Right cardiac atrium (tissue), 5 donors: ENCODE results near the gene FREY1. TPM values are rescaled to one million over a fixed set of nuclear protein-coding genes. Genes with fewer than 3 reads are reported as not detected.

Experiments
- ATAC-seq, 2 donors: fragments of 200-7000 bp; cut with Tn5 transposase; one replicate each; pipeline versions ENCODE4 v1.8.0 to v1.9.1; 2020; ENCODE audit warnings: moderate library complexity in 2 of 2, mild to moderate bottlenecking in 1 of 2
- DNase-seq, 3 donors: peaks; one replicate each; pipeline ENCODE4 v3.0.0-alpha.2; 2020
- H3K27ac ChIP-seq: one replicate; pipeline ENCODE4 v1.5.1; 2013; ENCODE audit warnings: mild to moderate bottlenecking, low read length, control low read depth, moderate library complexity
- H3K27me3 ChIP-seq: one replicate; pipeline ENCODE4 v1.6.1; 2013; ENCODE audit not compliant: control insufficient read depth, insufficient read depth
- H3K4me1 ChIP-seq: one replicate; pipeline ENCODE4 v1.6.1; 2013; ENCODE audit warnings: low read length; ENCODE audit not compliant: control insufficient read depth, insufficient read depth
- H3K4me3 ChIP-seq: one replicate; pipeline ENCODE4 v1.5.1; 2013; ENCODE audit warnings: low read length, control low read depth
- H3K9me3 ChIP-seq: one replicate; pipeline ENCODE4 v1.6.1; 2013; ENCODE audit warnings: low read length; ENCODE audit not compliant: control insufficient read depth
- WGBS: extraction: QIAGEN DNeasy Blood & Tissue Kit; methylation state at CpG from one replicate; pipeline ENCODE4 v1.1.7; 2013; 5-methylcytosine and 5-hydroxymethylcytosine counted together
- intact Hi-C, 4 donors: fragments of 100-400 bp; cut with DNase I; formaldehyde crosslinking; loops; one replicate each; pipeline versions ENCODE4 v1.11.0 to v1.14.0; 2022 to 2023
- polyA plus RNA-seq: library from polyadenylated mRNA; stranded (reverse); fragments of 200-250 nt; gene quantifications from one replicate; pipeline ENCODE4 v1.2.3, GENCODE V29; 2013
- total RNA-seq, 4 donors: library from RNA; stranded (reverse); fragmentation: NEBNext Ultra II Directional; extraction: Animal tissue kit (Norgen Biotek cat#: 25700); gene quantifications; one replicate each; pipeline ENCODE4 v1.2.1, GENCODE V29; 2021
- donor health status: healthy with polysubstance abuse.
- donor health status: DM: no; HTN: yes; CAD: no.
- donor health status: DM: no; HTN: no; CAD: no.
- donor health status: DM: no; HTN: yes; CAD: no; lungs with severe emphysema.
- donor health status: DM: yes; HTN: yes; CAD: no.

The FREY1 gene
- total and polyA plus RNA-seq, 5 donors = 0.18 to 0.68 (median 0.46) TPM; not detected in 1

DNA sequence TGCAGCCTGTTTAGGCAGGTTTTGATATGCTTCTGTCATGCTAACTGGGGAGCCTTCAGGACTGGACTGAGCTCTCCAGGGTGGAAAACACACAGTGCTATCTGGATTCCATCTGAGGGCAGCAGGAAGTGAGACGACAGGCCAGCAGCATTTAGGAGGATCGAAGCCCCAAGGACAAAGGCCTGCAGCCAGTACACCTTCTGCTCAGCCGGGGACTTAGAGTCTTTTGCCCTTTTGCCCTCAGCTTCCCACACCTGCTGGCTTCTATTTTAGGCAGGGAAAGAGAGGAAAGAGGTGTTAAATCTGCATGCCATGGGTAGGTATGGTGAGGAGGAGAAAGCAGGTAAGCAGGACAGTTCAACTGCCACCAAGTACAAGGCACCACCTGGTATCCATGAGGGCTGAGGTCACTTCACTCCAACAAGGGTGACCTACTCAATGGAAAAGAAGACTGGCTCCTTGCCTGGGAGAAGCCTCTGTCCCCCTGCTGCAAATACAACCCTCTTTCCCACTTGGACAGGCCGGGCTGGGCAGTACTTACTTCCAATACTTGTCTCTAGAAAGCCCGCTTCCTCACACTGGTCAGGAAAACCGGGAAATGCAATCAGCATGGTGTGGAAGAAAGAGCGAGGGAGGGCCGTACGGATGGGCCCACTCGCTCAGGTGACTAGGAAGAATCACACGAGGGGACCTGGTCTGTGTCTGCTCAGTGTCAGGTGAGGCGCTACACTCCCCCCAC is 27.7 kb upstream of the FREY1 start:
- H3K4me1 ChIP-seq = no peaks in the 10 kb centered on the region
- 76% methylated on average over 12 of the region's 12 CpGs for WGBS
- DNase-seq (no peak), ATAC-seq (no peak)
- H3K27me3 ChIP-seq = no peaks in the 10 kb centered on the region
- no peak overlapping the region for H3K27ac ChIP-seq
- intact Hi-C loops = no loop called here
- no peaks in the 10 kb centered on the region for H3K9me3 ChIP-seq
- H3K4me3 ChIP-seq = no peak overlapping the region

DNA sequence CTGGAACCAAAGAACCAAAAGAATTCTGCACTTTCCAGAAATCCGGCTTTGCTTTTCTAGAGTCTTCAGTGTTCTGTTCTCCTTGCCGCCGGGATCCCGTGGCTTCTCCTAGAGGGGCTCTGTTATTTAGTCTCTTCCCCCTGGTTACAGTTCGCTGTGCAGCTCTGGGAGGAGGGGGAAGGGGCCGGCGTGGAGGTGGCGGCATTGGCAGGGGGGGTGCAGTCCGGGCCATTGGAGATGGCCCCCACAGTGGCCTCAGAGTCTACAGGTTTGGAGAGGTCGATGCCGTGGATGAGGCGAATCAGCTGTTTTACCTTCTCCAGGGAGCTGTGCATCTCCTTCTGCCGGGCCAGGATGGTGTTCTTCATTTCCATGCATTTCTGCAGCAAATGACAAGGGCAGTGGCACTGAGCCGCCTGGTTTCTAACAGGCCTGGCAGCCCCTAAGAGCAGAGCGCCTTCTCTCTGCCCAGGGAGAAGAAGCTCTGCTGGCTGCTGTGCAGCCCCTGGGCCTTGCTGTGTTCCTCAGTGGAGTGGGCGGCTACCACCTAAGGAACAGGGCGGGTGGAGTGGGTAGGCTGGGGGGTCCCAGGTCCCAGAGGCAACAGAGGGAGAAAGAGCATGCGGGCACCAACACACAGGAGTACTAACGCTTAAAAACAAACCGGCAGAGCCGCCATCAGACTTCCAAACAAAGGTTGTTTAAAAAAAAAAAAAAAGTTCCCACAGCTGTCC is 26.9 kb upstream of the FREY1 start:
- no peaks in the 10 kb centered on the region for H3K27me3 ChIP-seq
- intact Hi-C loops = no loop called here
- no peaks in the 10 kb centered on the region for H3K4me1 ChIP-seq
- ATAC-seq (no peak), DNase-seq (peak in 2 of 3 donors; percentile 37 to 43)
- H3K27ac ChIP-seq = no peak overlapping the region
- H3K9me3 ChIP-seq = no peaks in the 10 kb centered on the region
- no peak overlapping the region for H3K4me3 ChIP-seq
- WGBS = 92% methylated on average over 21 of the region's 21 CpGs

DNA sequence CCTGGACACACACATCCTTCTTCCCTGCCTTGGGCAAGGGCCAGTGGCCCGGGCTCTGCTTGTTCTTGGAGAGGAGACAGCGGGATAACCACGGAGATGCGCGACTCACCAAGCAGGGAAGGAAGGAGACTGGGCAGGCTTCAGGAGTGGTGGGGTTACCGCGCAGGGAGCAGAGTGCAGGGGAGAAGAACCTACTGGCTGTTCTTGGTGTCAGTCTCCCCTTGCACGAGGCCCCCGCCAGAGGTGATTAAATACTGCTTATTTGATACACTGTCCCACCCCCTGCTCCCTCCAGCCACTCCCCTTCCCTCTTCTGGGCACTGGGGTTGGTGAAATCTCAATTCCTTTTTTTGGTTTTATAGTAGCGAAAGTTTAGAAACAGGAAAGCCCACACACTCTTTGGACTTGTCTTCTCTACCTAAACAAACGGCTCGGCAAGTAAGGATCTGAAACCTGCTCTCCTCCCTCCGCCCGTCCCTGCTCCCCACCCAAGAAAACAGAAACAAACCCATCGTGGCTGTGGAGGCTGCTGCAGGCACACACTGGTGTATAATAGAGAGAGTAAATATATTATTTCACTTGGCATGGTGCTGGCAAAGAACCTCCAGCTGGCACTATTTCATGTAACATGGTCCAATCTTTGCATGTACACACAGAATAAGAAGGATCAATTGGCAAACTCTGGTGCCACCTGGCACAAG is 26.2 kb upstream of the FREY1 start:
- no peaks in the 10 kb centered on the region for H3K27me3 ChIP-seq
- no peak overlapping the region for H3K27ac ChIP-seq
- H3K4me3 ChIP-seq = no peak overlapping the region
- WGBS = 79% methylated on average over 15 of the region's 15 CpGs
- no peaks in the 10 kb centered on the region for H3K4me1 ChIP-seq
- ATAC-seq (no peak), DNase-seq (peak in 1 of 3 donors; percentile 29)
- H3K9me3 ChIP-seq = no peaks in the 10 kb centered on the region
- intact Hi-C loops = no loop called here

DNA sequence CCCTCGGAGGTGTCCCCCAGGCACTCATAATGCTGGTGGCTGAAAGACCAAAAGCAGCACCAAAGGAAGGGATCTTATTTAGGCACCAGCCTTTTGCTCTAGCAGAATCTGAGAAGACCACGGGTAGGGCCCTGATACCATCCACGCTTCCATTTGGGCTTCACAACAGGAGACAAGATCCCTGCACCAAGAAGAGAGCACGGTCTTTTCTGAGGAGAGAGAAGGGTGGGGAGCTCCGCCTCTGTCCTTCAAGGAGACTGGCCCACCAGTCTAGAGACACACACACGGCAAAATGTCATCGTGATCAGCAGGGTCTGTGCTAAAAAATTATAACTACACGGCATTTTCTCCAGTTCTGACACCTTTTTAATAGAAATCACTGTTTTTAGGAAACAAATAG is 25.1 kb upstream of the FREY1 start:
- no peak for ATAC-seq
- intact Hi-C loops = no loop called here
- no peak overlapping the region for H3K4me3 ChIP-seq
- WGBS = 89% methylated on average over 8 of the region's 8 CpGs
- H3K27ac ChIP-seq = no peak overlapping the region
- DNase-seq = no peak
- H3K4me1 ChIP-seq = no peaks in the 10 kb centered on the region
- H3K27me3 ChIP-seq = no peaks in the 10 kb centered on the region
- no peaks in the 10 kb centered on the region for H3K9me3 ChIP-seq

DNA sequence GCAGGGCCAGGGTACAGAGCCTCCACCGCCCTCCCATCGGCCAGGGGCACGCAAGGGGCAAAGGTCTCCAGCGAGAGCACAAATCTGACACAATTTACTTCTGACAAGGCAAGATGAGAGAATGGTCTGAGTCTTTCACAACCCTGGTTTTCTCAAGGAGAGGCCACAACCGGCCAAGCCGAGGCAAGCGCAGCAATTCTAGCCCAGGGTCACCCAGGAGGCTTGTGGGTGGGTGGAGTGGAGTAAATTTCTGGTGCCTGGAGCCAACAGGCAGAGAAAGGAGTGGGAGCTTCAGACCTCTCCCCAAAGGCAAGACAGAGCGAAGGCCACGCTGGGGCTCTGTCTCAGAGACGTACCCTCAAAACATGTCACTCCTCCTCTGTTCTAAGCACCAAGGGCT is 24.7 kb upstream of the FREY1 start:
- intact Hi-C loops = no loop called here
- H3K4me1 ChIP-seq = no peaks in the 10 kb centered on the region
- ATAC-seq (no peak), DNase-seq (peak in 1 of 3 donors; percentile 20)
- H3K9me3 ChIP-seq = no peaks in the 10 kb centered on the region
- 82% methylated on average over 10 of the region's 10 CpGs for WGBS
- no peak overlapping the region for H3K27ac ChIP-seq
- no peak overlapping the region for H3K4me3 ChIP-seq
- H3K27me3 ChIP-seq = no peaks in the 10 kb centered on the region

DNA sequence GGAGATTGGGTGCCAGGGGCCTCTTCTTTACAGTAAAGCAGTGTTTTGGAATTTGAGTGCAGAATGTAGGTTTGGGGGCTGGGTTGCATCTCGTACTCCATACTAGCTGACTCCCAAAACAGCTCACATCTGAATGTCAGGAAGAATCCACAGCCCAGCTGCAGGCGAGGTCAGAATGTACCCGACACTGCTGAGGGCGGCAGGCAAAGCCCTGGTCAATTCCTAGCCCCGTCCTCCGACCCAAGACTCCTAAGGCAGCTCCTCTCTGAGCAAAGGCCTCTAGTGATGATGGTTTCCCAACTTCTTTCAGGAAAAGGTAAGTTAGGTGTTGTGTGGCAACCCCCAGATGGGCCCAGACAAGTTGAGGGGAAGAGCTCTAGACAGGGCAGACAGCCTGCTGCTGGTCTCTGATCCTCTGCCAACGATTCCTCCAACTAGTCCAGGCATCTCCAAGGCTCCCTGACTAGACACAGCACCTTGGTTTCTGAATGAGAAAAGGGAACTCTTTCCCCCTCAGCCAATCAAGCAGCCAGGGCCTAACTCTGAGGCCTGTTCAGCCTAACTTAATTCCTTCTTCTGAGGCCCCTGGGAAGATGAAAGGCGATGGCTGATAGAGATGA is 24.0 kb upstream of the FREY1 start:
- H3K27ac ChIP-seq = no peak overlapping the region
- H3K27me3 ChIP-seq = no peaks in the 10 kb centered on the region
- no peaks in the 10 kb centered on the region for H3K9me3 ChIP-seq
- intact Hi-C loops = no loop called here
- H3K4me3 ChIP-seq = no peak overlapping the region
- DNase-seq = peak in 1 of 3 donors; percentile 43
- no peaks in the 10 kb centered on the region for H3K4me1 ChIP-seq
- no peak for ATAC-seq
- WGBS = 80% methylated on average over 8 of the region's 8 CpGs

DNA sequence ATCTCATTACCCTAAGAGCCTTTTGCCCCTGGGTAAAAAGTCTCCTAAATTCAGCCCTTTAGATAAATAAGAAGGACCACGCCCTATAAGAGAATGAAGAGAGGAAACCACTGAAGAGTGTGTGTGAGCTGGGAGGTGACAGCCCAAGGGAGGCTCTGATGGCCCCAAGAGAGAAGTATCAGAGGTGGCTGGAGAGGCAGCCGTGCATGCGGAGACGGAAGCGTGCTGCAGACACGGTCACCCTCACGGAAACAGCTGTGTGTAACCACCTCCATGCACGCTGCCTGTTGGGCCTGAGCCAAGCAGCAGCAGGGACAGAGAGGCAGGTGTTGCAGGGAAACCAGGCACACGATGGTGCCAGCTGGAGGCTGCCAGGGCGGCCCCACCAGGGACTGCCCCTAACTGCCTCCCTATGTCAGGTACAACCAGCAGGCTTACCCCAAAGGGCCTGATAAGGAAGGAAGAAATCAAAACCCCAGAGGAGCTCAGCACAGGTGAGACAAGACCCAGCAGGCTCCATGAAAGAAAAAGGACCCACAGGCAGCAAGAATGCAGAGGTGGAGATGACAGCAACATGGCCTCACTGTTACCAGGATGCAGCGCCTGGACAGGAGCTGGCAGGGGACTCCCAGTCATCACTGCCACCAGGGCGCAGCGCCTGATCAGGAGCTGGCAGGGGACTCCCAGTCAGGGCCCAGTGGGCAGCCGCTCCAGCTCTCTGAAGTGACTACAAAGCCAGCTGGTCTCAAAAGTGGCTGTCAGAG is 23.1 kb upstream of the FREY1 start:
- WGBS = 62% methylated on average over 14 of the region's 14 CpGs
- H3K9me3 ChIP-seq = no peaks in the 10 kb centered on the region
- ATAC-seq (peak; percentile 16 to 67), DNase-seq (peak in 2 of 3 donors; percentile 76)
- H3K4me1 ChIP-seq = no peaks in the 10 kb centered on the region
- H3K4me3 ChIP-seq = no peak overlapping the region
- H3K27ac ChIP-seq = no peak overlapping the region
- intact Hi-C loops = no loop called here
- H3K27me3 ChIP-seq = no peaks in the 10 kb centered on the region

DNA sequence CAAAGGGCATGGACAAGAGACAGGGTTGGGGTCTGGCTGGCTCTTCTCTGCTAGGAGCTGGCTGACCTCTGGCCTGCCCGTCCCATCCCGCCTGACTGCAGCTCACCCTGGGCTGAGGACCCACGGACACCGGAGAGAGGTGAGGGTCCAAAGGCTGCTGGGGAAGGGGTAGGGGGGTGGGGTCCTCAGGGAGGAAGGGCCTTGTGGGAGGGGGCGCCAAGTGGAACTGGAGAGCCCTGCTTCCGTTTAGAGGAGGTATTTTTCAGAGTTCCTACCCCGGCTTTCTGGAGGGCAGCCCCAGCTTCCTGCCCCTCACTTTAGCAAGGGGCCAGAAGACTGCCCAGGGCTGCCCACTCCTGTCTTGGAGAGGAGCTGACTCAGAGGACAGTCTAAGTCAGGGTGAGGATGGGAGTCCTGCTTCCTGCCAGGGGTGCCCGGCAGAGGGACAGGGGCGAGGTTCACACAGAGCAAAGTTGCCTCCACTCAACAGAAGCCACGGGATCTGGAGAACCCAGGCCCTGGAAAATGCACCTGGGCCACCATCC is 22.5 kb upstream of the FREY1 start:
- H3K4me1 ChIP-seq = no peaks in the 10 kb centered on the region
- ATAC-seq = peak in 1 of 2 donors; percentile 5

DNA sequence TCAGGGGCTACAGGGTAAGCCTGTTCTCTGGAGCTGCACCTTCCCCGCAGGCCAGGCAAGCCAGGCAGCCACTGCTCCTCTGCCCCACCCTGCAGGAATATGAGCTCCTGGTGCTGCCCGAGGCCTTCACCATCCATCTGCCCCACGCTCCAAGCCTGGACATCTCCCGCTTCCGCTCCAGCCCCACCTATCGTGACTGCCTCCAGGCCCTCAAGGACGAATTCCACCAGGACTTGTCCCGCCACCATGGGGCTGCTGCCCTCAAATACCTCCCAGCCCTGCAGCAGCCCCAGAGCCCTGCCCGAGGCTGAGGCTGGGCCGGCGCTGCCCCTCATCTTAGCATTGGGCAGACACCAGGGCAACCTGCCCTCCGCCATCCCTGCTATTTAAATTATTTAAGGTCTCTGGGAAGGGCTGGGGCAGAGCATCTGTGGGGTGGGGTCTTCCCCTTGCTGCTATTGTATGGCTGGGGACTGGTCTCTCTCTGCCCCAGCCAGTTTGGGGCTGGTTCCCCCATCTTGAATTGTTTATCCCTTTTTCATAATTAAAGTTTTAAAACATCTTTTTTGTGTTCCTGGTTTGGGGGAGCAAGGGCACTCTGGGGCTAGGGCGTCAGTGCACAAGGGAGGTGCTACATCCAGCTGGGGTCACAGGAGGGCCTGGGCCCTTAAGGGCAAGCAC is 21.6 kb upstream of the FREY1 start:
- H3K4me3 ChIP-seq = no peak overlapping the region
- ATAC-seq (no peak), DNase-seq (peak in 1 of 3 donors; percentile 39)
- no peaks in the 10 kb centered on the region for H3K27me3 ChIP-seq
- intact Hi-C loops = no loop called here
- no peaks in the 10 kb centered on the region for H3K4me1 ChIP-seq
- WGBS = 71% methylated on average over 13 of the region's 13 CpGs
- no peak overlapping the region for H3K27ac ChIP-seq
- H3K9me3 ChIP-seq = no peaks in the 10 kb centered on the region

More for the DNA sequence above, 22.5 kb upstream of the FREY1 start:
- 76% methylated on average over 10 of the region's 10 CpGs for WGBS
- Histone ChIP-seq H3K9me3 (no peaks in the 10 kb centered on the region), H3K27ac (no peak overlapping the region), H3K4me3 (no peak overlapping the region), H3K27me3 (no peaks in the 10 kb centered on the region)
- peak in 2 of 3 donors; percentile 29 to 52 for DNase-seq
- intact Hi-C loops = no loop called here
